ENCODE measurements around the gene GARIN5B.

GRCh38 chr19:55389386-55390317 is 26.6 kb upstream of the GARIN5B start:
- TF ChIP-seq BRF2 (CRISPR knock-in tag; IDR thresholded peaks at IDR 0.05), result no peak
- no peak for TF ChIP-seq SRSF1 (optimal IDR thresholded peaks at IDR 0.05; ENCODE audit: low read depth, low read length)
- TF ChIP-seq DZIP1 (CRISPR knock-in tag; IDR thresholded peaks at IDR 0.05), result no peak
- no peak for TF ChIP-seq ESRRA (CRISPR knock-in tag; IDR thresholded peaks at IDR 0.05; ENCODE audit: low read depth)
- TF ChIP-seq FOXA1 (IDR thresholded peaks at IDR 0.05), result no peak
- no peak for TF ChIP-seq FOXA1 (CRISPR knock-in tag; IDR thresholded peaks at IDR 0.05)
